Measurements from ENCODE around the gene MT1H. TPM values are rescaled to one million over a fixed set of nuclear protein-coding genes. Genes with fewer than 3 reads are reported as not detected.

MT1H gene
- polyA plus RNA-seq, 3 donors, result 0.76 TPM; not detected in 2

DNA sequence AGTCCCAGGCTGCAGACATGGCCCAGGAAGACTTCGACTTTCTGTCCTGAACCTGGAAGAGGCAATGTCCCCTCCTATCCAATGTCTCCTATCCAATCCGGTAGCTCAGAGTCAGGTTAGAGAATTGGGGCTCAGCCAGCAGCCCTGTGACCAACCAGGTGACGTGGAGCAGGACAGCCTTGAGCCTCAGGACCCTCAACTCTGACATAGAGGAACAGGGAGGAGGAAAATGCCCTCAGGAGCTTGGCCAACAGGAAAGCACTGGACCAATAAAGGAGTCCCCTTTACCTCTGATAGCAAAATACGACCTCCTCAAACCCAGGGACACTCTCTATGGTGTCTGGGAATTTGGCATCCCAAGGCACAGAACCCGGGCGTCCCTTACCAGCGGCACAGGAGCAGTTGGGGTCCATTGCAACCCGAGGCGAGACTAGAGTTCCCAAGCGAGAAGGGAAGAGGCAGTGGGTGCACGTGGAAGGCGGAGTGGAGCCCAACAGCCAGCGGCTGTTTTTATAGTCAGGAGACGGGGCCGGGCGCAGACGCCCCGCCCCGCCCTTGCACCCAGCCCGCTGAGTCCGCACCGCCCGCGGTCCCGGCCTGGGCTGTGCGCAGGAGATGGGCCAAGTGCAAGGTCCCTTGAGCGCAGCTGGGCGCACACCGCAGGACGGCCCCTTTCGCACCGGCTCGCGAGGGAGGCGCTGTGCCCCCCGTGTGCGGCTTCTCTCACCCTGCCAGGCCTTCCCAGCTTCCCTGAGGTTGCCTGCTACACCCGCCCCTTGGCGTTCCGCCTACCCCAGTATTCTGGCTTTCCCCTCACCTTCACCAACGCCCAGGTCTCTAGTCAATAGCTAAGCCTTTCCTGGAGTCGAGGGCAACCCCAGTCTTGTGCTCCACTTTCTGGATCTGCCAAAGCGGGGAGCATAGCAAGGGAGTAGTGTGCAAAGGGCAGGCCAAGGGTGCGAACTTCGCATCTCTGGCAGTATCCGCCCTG, 1.7 kb upstream of the MT1H start, which contains the start of gene MT1G:
MT1G (minus strand) TSS at position 485 of the 991 bp plus-strand sequence; CDS start at position 413, 72 bp downstream.
- Mint-ChIP-seq H3K9me3 (peaks cover 0 to 18% (median 4%) of the 10 kb centered on the region in 7 donors), H3K27me3 (ENCODE audit: low read depth in 3 of 3) (peaks cover 88 to 98% (median 95%) of the 10 kb centered on the region in 3 donors), H3K27ac (peak within 1 kb of the TSS in 2 of 7 donors; percentile 4 to 45), H3K4me1 (peaks cover 27% of the 10 kb centered on the region), H3K36me3 (peaks cover 0 to 2% of the 10 kb centered on the region in 2 donors), H3K4me3 (peak within 1 kb of the TSS; percentile 51 to 87)
- Histone ChIP-seq H3K36me3 (replicated peaks in 1 of 2; ENCODE audit: control insufficient read depth in 1 of 2, insufficient read depth in 2 of 2, low read length in 2 of 2) (no peaks in the 10 kb centered on the region), H3K79me2 (ENCODE audit: insufficient read depth, low read length) (no peaks in the 10 kb centered on the region), H3K4me1 (ENCODE audit: control insufficient read depth in 1 of 2, insufficient read depth in 2 of 2, low read length in 2 of 2) (peaks cover 11 to 20% of the 10 kb centered on the region in 2 donors), H3K27ac (ENCODE audit: low read depth in 1 of 2, low read length in 2 of 2) (no peak within 1 kb of the TSS), H3K4me3 (replicated peaks in 1 of 3; ENCODE audit: low read depth in 2 of 3, low read length in 3 of 3) (peak within 1 kb of the TSS in 1 of 3 experiments; percentile 31), H3K9ac (ENCODE audit: insufficient read depth, low read length, poor library complexity, severe bottlenecking) (no peak within 1 kb of the TSS), H2AFZ (ENCODE audit: insufficient read depth, low read depth, low read length, poor library complexity, severe bottlenecking) (peak within 1 kb of the TSS; percentile 42), H3K4me2 (replicated peaks; ENCODE audit: extremely low read depth, low read length, poor library complexity, severe bottlenecking) (peak within 1 kb of the TSS; percentile 58), H3K9me3 (replicated peaks in 1 of 2; ENCODE audit: control insufficient read depth in 1 of 2, insufficient read depth in 1 of 2, low read length in 2 of 2) (peaks cover 0 to 34% of the 10 kb centered on the region in 2 donors), H3K27me3 (ENCODE audit: control insufficient read depth in 2 of 2, insufficient read depth in 2 of 2, low read length in 2 of 2) (peaks cover 75 to 99% of the 10 kb centered on the region in 2 donors), H4K20me1 (ENCODE audit: insufficient read depth, low read length) (no peaks in the 10 kb centered on the region)
- TF ChIP-seq, protein P1, sequence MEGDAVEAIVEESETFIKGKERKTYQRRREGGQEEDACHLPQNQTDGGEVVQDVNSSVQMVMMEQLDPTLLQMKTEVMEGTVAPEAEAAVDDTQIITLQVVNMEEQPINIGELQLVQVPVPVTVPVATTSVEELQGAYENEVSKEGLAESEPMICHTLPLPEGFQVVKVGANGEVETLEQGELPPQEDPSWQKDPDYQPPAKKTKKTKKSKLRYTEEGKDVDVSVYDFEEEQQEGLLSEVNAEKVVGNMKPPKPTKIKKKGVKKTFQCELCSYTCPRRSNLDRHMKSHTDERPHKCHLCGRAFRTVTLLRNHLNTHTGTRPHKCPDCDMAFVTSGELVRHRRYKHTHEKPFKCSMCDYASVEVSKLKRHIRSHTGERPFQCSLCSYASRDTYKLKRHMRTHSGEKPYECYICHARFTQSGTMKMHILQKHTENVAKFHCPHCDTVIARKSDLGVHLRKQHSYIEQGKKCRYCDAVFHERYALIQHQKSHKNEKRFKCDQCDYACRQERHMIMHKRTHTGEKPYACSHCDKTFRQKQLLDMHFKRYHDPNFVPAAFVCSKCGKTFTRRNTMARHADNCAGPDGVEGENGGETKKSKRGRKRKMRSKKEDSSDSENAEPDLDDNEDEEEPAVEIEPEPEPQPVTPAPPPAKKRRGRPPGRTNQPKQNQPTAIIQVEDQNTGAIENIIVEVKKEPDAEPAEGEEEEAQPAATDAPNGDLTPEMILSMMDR (IDR thresholded peaks at IDR 0.05), result no peak
- 8% methylated on average over 44 of the region's 46 CpGs for WGBS (ENCODE audit: insufficient coverage)
- DNase-seq, result peak in 1 of 3 donors; percentile 7
- intact Hi-C loops (cut with micrococcal nuclease), result no loop called here

DNA sequence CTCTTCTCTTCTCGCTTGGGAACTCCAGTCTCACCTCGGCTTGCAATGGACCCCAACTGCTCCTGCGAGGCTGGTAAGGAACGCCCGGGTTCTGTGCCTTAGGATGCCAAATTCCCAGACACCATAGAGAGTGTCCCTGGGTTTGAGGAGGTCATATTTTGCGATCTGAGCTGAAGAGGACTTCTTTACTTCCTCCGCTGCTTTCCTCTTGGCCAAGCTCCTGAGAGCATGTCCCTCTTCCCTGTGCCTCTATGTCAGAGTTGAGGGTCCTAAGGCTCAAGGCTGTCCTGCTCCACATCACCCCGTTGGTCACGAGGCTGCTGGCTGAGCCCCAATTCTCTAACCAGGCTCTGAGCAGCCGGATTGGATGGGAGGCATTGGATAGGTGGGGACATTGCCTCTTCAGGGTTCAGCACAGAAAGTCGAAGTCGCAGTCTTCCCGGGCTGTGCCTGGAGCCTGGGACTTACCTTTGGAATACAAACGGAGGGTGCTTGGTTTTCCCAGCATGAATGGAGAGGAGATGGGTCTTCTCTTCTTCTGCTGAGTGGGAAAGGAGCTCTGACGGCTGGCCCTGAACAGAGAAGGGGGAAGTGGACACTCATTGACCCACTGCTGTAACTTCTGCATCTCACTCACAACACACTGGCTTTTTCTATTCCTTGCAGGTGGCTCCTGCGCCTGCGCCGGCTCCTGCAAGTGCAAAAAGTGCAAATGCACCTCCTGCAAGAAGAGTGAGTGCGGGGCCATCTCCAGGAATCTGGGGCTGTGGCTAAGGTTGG, 416 bp downstream of the MT1H start:
- H3K9ac ChIP-seq (ENCODE audit: insufficient read depth, low read length, poor library complexity, severe bottlenecking), result no peak overlapping the region
- peaks cover 0 to 28% of the 10 kb centered on the region in 2 donors for H3K9me3 ChIP-seq (replicated peaks in 1 of 2; ENCODE audit: control insufficient read depth in 1 of 2, insufficient read depth in 1 of 2, low read length in 2 of 2)
- H3K4me2 ChIP-seq (replicated peaks; ENCODE audit: extremely low read depth, low read length, poor library complexity, severe bottlenecking), result peak overlapping the region; percentile 26
- no peaks in the 10 kb centered on the region for H4K20me1 ChIP-seq (ENCODE audit: insufficient read depth, low read length)
- peaks cover 0 to 18% (median 4%) of the 10 kb centered on the region in 7 donors for H3K9me3 Mint-ChIP-seq
- intact Hi-C loops (cut with micrococcal nuclease), result no loop called here
- TF ChIP-seq, protein P1 (IDR thresholded peaks at IDR 0.05), result no peak
- WGBS (ENCODE audit: insufficient coverage), result 6% methylated on average over 12 of the region's 19 CpGs
- H3K79me2 ChIP-seq (ENCODE audit: insufficient read depth, low read length), result no peaks in the 10 kb centered on the region
- H3K36me3 Mint-ChIP-seq, result peaks cover 1 to 2% of the 10 kb centered on the region in 2 donors
- H3K4me1 ChIP-seq (ENCODE audit: control insufficient read depth in 1 of 2, insufficient read depth in 2 of 2, low read length in 2 of 2), result peaks cover 11 to 20% of the 10 kb centered on the region in 2 donors
- peaks cover 57 to 95% of the 10 kb centered on the region in 2 donors for H3K27me3 ChIP-seq (ENCODE audit: control insufficient read depth in 2 of 2, insufficient read depth in 2 of 2, low read length in 2 of 2)
- H3K4me1 Mint-ChIP-seq, result peaks cover 27% of the 10 kb centered on the region
- H3K4me3 Mint-ChIP-seq, result peak overlapping the region in 1 of 2 donors; percentile 87
- H3K27me3 Mint-ChIP-seq (ENCODE audit: low read depth in 3 of 3), result peaks cover 88 to 97% (median 93%) of the 10 kb centered on the region in 3 donors
- no peak overlapping the region for H3K4me3 ChIP-seq (replicated peaks in 1 of 3; ENCODE audit: low read depth in 2 of 3, low read length in 3 of 3)
- no peak overlapping the region for H2AFZ ChIP-seq (ENCODE audit: insufficient read depth, low read depth, low read length, poor library complexity, severe bottlenecking)
- H3K27ac ChIP-seq (ENCODE audit: low read depth in 1 of 2, low read length in 2 of 2), result no peak overlapping the region
- H3K36me3 ChIP-seq (replicated peaks in 1 of 2; ENCODE audit: control insufficient read depth in 1 of 2, insufficient read depth in 2 of 2, low read length in 2 of 2), result no peaks in the 10 kb centered on the region
- peak in 2 of 3 donors; percentile 8 to 21 for DNase-seq
- peak overlapping the region in 2 of 7 donors; percentile 45 to 63 for H3K27ac Mint-ChIP-seq
